Measurements from ENCODE around the gene EFEMP2.

Gene EFEMP2

GRCh38 chr11:65872586-65873317 lies at the start of gene EFEMP2:
EFEMP2 (minus strand) TSS chr11:65872800; CDS start chr11:65872354, 446 bp downstream.
- DNase-seq, result peak; percentile 58

- DNase-seq, result no peak
Observed at GRCh38 chr11:65921876-65922275, 49.3 kb upstream of the EFEMP2 start.

GRCh38 chr11:65921033-65921555 lies 48.5 kb upstream of the EFEMP2 start:
- no peak for DNase-seq

GRCh38 chr11:65920372-65920802 lies 47.8 kb upstream of the EFEMP2 start:
- DNase-seq, result no peak

GRCh38 chr11:65919573-65920371 lies 47.2 kb upstream of the EFEMP2 start:
- DNase-seq, result no peak

- peak; percentile 98 for DNase-seq
Observed at GRCh38 chr11:65919141-65919572, 46.6 kb upstream of the EFEMP2 start, which contains the start of gene DRAP1. DRAP1 (plus strand) TSS chr11:65919426; CDS start chr11:65919502, 76 bp downstream.

- no peak for DNase-seq
Observed at GRCh38 chr11:65918211-65919140, 45.9 kb upstream of the EFEMP2 start, which contains the start of gene C11orf68. C11orf68 (minus strand) TSS chr11:65919062; CDS start chr11:65919031, 31 bp downstream.

GRCh38 chr11:65917434-65918210 lies 45.0 kb upstream of the EFEMP2 start:
- DNase-seq, result no peak

- no peak for DNase-seq
Observed at GRCh38 chr11:65917077-65917433, 44.5 kb upstream of the EFEMP2 start.

GRCh38 chr11:65916391-65916790 lies 43.8 kb upstream of the EFEMP2 start:
- DNase-seq, result no peak

- DNase-seq, result peak; percentile 97
Observed at GRCh38 chr11:65915821-65916251, 43.2 kb upstream of the EFEMP2 start.

- DNase-seq, result no peak
Observed at GRCh38 chr11:65915101-65915820, 42.7 kb upstream of the EFEMP2 start.

GRCh38 chr11:65912845-65913244 lies 40.2 kb upstream of the EFEMP2 start:
- DNase-seq, result peak; percentile 68

GRCh38 chr11:65911682-65912568 lies 39.3 kb upstream of the EFEMP2 start:
- DNase-seq, result peak; percentile 85

- DNase-seq, result no peak
Observed at GRCh38 chr11:65907878-65908277, 35.3 kb upstream of the EFEMP2 start.

- DNase-seq, result no peak
Observed at GRCh38 chr11:65906602-65907001, 34.0 kb upstream of the EFEMP2 start.

- no peak for DNase-seq
Observed at GRCh38 chr11:65903715-65904114, 31.1 kb upstream of the EFEMP2 start.

- peak; percentile 79 for DNase-seq
Observed at GRCh38 chr11:65903068-65903481, 30.5 kb upstream of the EFEMP2 start.

GRCh38 chr11:65900899-65901180 lies 28.2 kb upstream of the EFEMP2 start:
- no peak for DNase-seq

All from T1000 (cell line).